GM13976 (cell line): ENCODE measurements around the gene BAIAP2L1.

ENCODE experiments used
- DNase-seq: peaks from one replicate; pipeline ENCODE4 v3.0.0; 2012; ENCODE audit warnings: low spot score
- in situ Hi-C: fragments of 300-500 bp; cut with MboI; formaldehyde crosslinking; loops from one replicate; pipeline ENCODE4 v1.12.0; 2022; ENCODE audit warnings: low sequenced_read_pairs, mixed read lengths, inconsistent platforms; ENCODE audit not compliant: unreplicated experiment
- TF ChIP-seq, protein P1 (sequence below): IDR thresholded peaks from 2 replicates; pipeline ENCODE4 v1.5.1; 2012; ENCODE audit warnings: borderline replicate concordance, mild to moderate bottlenecking; ENCODE audit not compliant: insufficient read depth; ENCODE audit errors: extremely low read depth, missing control alignments, control extremely low read depth

BAIAP2L1 gene

DNA sequence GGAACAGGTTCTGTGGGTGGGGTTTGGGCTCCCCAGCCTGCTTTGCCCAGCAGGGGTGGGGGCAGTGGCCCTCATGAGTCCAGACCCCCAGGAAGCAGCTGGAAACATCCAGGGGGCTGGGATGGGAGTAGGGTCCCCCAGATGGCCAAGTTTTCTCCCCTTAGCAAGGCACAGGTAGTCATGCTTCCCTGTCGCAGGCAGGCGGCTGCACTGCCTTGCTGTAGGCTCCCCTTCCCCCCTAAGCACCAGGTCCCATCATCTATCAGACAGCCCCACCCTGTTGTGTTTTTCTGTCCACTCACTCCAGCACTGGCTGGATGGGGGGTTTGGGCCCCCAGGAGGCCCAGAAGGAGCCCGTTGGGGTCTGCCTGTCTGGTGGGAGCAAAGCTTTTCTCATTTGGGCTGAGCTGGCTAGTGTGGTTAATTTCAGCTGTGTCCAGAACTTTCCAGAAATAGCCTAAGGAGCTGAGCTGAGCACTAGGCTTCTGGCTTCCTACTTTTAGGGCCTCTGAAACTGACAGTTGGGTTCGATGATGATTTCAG is 111.5 kb downstream of the BAIAP2L1 start:
- TF ChIP-seq, protein P1, sequence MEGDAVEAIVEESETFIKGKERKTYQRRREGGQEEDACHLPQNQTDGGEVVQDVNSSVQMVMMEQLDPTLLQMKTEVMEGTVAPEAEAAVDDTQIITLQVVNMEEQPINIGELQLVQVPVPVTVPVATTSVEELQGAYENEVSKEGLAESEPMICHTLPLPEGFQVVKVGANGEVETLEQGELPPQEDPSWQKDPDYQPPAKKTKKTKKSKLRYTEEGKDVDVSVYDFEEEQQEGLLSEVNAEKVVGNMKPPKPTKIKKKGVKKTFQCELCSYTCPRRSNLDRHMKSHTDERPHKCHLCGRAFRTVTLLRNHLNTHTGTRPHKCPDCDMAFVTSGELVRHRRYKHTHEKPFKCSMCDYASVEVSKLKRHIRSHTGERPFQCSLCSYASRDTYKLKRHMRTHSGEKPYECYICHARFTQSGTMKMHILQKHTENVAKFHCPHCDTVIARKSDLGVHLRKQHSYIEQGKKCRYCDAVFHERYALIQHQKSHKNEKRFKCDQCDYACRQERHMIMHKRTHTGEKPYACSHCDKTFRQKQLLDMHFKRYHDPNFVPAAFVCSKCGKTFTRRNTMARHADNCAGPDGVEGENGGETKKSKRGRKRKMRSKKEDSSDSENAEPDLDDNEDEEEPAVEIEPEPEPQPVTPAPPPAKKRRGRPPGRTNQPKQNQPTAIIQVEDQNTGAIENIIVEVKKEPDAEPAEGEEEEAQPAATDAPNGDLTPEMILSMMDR, result no peak
- in situ Hi-C loops, result no loop called here
- no peak for DNase-seq

DNA sequence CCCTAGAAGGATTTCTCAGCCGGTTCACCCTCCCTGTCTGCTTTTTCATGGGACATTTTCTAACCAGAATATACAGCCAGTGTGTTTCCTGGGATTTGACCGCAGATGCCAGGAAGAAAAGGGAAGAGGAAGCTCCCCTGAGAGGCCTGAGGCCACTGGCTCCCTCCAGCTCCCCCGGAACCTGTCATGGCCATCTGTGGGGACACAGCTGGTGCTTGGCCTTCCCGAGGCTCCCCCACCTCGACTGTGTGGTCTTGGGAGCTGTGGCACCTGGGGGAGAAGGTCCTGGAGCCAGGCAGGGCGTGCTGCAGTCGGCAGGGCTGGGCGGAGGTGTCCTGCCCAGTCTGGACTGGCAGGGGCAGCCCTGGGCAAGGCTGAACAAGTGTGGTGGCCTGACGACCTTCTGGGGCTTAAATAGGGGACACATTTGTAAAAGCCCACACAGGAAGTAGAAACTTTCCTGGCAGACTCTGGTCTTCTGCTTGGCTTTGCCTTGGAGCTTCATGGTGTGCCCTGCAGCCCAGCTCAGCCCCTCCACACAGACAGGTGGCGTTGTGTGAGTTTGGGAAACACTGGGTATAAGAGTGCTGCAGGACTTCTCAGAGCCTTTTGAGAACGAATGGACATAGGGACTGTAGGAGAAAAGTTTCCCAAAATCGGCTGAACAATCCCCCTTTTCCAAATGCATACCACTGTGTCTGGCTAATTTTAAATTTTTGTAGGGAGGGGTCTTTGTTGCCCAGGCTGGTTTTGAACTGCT is 112.6 kb downstream of the BAIAP2L1 start:
- in situ Hi-C loops, result no loop called here
- DNase-seq, result no peak

DNA sequence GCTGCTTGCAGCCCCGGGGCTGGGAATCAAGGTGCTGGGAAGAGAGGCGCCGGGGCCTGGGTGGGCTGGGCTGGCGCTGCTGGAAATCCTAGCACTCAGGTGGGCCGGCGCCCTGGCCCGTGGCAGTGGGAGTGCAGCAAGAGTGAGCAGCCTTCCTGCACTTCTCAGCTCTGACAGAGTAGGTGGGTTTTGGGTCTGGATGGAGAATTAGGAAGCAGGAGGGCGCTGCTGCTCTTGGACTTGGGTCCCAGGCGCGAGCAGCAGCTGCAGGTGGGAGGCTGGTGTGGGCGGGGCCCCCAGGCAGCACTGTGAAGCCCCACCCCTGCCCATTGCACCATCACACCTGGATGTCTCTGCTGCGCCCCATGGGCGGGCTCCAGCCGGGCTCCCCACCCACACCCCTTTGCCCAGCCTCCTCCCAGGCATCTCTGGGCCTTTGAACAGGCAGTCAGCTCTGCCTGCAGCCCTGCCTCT is 113.4 kb downstream of the BAIAP2L1 start:
- no peak for DNase-seq
- in situ Hi-C loops, result no loop called here
- TF ChIP-seq, protein P1, result no peak

More for the DNA sequence above, 112.6 kb downstream of the BAIAP2L1 start:
- TF ChIP-seq, protein P1, result no peak

DNA sequence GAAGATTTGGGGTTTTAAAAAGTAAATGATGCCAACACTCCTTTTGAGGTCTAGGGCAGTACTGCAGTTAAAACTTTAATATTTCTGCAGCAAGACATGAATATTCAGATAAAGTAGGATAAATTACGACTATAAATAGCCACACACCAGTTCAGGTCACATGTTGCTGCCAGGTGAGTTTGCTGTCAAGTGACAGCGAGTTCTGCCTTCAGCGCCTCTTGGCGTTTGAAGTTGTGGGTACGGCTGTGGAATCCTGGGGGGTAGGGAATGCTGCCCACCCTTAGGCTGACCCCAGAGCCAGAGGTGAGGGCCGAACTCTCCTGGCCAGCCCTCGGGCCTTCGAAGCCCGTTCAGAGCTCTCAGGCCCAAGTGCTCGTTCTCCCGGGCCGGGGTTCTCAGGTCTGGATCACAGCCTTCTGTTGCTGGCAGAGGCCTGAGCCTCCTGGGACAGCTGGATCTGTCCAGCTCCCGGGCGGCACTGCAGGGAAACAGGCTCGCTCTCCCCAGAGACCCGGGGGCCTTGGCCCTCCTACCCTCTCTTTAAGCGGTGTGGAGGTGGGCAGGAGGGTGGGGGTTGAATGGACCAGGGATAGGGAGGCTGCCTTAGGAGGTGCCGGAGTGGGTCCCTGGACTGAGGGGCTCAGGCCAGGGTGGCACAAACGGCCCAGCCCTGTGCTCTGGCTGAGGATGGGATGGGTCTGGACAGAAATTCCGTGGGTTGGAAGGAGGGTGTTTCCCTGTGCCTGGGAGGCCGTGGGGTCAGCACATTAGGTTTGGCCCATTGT is 114.0 kb downstream of the BAIAP2L1 start:
- TF ChIP-seq, protein P1, result no peak
- in situ Hi-C loops, result no loop called here

DNA sequence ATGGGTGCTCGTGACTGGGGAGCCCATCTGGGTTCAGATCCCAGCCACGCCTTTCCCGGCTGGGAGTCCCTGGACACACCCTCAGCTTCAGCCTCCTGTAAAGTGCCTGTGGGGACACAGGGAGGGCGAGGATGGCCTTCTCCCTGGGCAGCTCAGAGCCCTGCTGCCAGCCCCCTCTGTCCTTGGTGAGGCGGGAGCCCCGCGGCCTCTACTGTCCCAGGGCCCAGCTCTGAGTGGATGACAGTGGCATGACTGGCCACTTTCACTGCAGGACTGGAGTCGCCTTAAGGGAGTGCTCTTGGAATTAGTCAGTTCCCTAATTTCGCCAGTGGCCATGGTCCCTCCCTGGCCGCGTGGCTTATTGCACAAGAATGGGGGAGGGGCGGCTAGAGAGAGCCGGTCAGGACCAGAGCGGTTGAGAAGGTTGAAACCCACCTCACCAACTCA is 114.8 kb downstream of the BAIAP2L1 start:
- in situ Hi-C loops, result no loop called here
- no peak for DNase-seq

More for the DNA sequence above, 114.0 kb downstream of the BAIAP2L1 start:
- no peak for DNase-seq

More for the DNA sequence above, 114.8 kb downstream of the BAIAP2L1 start:
- TF ChIP-seq, protein P1, result no peak
